Measurements from ENCODE around the gene PLA2G2E.
"Not testable (repeated sequence)": the region's sequence is repeated elsewhere in the genome, so short reads cannot be mapped to it uniquely, and the experiment has no call there.

The PLA2G2E gene

GRCh38 chr1:19927130-19927421, 3.7 kb upstream of the PLA2G2E start:
- not testable (repeated sequence) for DNase-seq

- no peak for DNase-seq
Observed at GRCh38 chr1:19926296-19927129, 3.1 kb upstream of the PLA2G2E start.

- DNase-seq = no peak
Observed at GRCh38 chr1:19925342-19926070, 2.1 kb upstream of the PLA2G2E start.

GRCh38 chr1:19923953-19924346, 533 bp upstream of the PLA2G2E start:
- DNase-seq = no peak

GRCh38 chr1:19922015-19922688, 1.3 kb downstream of the PLA2G2E start:
- DNase-seq = no peak

- DNase-seq = no peak
Observed at GRCh38 chr1:19921310-19921709, 2.1 kb downstream of the PLA2G2E start.

- no peak for DNase-seq
Observed at GRCh38 chr1:19920132-19920710, 3.2 kb downstream of the PLA2G2E start.

- peak; percentile 79 for DNase-seq
Observed at GRCh38 chr1:19918057-19918456, 5.4 kb downstream of the PLA2G2E start.

- DNase-seq = no peak
Observed at GRCh38 chr1:19910650-19911049, 12.8 kb downstream of the PLA2G2E start.

- no peak for DNase-seq
Observed at GRCh38 chr1:19909971-19910370, 13.4 kb downstream of the PLA2G2E start.

GRCh38 chr1:19909392-19909791, 14.0 kb downstream of the PLA2G2E start:
- DNase-seq = no peak

GRCh38 chr1:19907456-19907855, 16.0 kb downstream of the PLA2G2E start:
- DNase-seq = no peak

GRCh38 chr1:19903621-19904020, 19.8 kb downstream of the PLA2G2E start:
- no peak for DNase-seq

GRCh38 chr1:19901653-19902052, 21.8 kb downstream of the PLA2G2E start:
- no peak for DNase-seq

GRCh38 chr1:19894218-19894617, 29.2 kb downstream of the PLA2G2E start:
- DNase-seq = no peak

- no peak for DNase-seq
Observed at GRCh38 chr1:19893687-19894086, 29.7 kb downstream of the PLA2G2E start.

GRCh38 chr1:19892628-19893168, 30.7 kb downstream of the PLA2G2E start:
- no peak for DNase-seq

GRCh38 chr1:19892129-19892528, 31.3 kb downstream of the PLA2G2E start:
- DNase-seq = no peak

GRCh38 chr1:19889656-19890055, 33.8 kb downstream of the PLA2G2E start:
- DNase-seq = no peak

- DNase-seq = no peak
Observed at GRCh38 chr1:19888112-19888511, 35.3 kb downstream of the PLA2G2E start.

GRCh38 chr1:19885821-19886220, 37.6 kb downstream of the PLA2G2E start:
- no peak for DNase-seq

- no peak for DNase-seq
Observed at GRCh38 chr1:19884312-19884711, 39.1 kb downstream of the PLA2G2E start.

Data from fibroblast of skin of abdomen (primary cell).